Measurements from ENCODE around the gene PPP1R3A.

GRCh38 chr7:113875224-113875623, 43.6 kb downstream of the PPP1R3A start:
- TF ChIP-seq POLR2A (IDR thresholded peaks at IDR 0.05): no peak
- TF ChIP-seq, protein P1, sequence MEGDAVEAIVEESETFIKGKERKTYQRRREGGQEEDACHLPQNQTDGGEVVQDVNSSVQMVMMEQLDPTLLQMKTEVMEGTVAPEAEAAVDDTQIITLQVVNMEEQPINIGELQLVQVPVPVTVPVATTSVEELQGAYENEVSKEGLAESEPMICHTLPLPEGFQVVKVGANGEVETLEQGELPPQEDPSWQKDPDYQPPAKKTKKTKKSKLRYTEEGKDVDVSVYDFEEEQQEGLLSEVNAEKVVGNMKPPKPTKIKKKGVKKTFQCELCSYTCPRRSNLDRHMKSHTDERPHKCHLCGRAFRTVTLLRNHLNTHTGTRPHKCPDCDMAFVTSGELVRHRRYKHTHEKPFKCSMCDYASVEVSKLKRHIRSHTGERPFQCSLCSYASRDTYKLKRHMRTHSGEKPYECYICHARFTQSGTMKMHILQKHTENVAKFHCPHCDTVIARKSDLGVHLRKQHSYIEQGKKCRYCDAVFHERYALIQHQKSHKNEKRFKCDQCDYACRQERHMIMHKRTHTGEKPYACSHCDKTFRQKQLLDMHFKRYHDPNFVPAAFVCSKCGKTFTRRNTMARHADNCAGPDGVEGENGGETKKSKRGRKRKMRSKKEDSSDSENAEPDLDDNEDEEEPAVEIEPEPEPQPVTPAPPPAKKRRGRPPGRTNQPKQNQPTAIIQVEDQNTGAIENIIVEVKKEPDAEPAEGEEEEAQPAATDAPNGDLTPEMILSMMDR (IDR thresholded peaks at IDR 0.05): no peak
